Stimulated activated naive CD4-positive, alpha-beta T cell treated with Interleukin-2 at 50 U/mL for 16 hours (primary cell): ENCODE results near the gene HGFAC.
A peak's percentile ranks its signal among the peaks of the same experiment; 100 is the strongest.
"Not testable (repeated sequence)": the region's sequence is repeated elsewhere in the genome, so short reads cannot be mapped to it uniquely, and the experiment has no call there.

ENCODE experiments used
- DNase-seq: peaks from one replicate; lab custom pipeline; 2025; lab: John Stamatoyannopoulos, UW

The HGFAC gene

DNA sequence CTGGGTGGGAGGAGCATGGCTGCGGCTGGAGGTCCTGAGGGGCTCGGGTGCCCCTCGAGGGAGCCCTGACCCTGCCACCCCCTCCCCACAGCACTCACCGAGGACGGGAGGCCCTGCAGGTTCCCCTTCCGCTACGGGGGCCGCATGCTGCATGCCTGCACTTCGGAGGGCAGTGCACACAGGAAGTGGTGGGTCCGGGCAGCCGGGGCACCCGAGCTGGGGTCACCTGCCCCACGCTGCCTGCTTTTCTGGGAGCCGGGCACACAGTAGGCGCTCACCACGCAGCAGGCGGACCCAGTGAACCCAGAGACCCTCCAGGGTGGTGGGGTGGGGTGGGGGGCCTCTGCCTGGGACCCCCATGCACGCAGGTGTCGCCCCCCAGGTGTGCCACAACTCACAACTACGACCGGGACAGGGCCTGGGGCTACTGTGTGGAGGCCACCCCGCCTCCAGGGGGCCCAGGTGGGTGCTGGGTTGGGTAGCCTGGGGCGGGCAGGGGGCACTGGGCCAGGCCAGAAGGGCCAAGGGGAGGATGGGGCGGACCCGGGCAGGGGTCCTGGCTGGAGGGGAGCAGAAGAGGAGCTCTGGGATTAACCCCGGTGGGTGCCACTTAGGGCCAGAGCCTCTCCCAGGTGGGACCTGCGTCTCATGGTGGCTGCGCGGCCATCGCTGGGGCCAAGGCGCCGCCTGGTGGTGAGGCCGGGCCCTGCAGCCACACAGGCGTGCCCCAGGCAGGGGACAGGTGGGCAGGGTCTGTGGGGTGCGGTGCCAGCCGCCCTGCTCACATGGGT, 1.4 kb downstream of the HGFAC start:
- DNase-seq, result peak; percentile 28

DNA sequence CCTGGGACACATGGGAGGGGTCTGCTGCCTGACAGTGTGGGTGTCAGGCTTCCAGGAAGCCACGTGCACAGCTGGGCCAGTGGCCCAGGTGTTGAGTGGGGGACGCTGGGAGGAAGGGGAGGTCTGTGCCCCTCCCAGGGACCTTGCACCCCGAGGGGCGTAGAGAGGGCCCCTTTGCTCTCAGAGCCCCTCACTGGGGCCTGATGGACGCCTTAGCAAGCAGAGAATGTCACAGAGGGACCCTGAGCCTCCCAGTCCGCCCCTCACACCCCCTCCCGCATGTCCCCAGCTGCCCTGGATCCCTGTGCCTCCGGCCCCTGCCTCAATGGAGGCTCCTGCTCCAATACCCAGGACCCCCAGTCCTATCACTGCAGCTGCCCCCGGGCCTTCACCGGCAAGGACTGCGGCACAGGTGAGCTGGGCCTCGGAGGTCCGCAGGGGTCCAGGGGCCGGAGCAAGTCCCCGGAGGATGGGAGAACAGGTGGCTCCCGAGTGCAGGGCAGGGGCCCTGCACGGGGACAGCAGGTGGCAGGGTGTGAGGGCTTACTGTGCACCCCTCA, 2.1 kb downstream of the HGFAC start:
- DNase-seq, result no peak

DNA sequence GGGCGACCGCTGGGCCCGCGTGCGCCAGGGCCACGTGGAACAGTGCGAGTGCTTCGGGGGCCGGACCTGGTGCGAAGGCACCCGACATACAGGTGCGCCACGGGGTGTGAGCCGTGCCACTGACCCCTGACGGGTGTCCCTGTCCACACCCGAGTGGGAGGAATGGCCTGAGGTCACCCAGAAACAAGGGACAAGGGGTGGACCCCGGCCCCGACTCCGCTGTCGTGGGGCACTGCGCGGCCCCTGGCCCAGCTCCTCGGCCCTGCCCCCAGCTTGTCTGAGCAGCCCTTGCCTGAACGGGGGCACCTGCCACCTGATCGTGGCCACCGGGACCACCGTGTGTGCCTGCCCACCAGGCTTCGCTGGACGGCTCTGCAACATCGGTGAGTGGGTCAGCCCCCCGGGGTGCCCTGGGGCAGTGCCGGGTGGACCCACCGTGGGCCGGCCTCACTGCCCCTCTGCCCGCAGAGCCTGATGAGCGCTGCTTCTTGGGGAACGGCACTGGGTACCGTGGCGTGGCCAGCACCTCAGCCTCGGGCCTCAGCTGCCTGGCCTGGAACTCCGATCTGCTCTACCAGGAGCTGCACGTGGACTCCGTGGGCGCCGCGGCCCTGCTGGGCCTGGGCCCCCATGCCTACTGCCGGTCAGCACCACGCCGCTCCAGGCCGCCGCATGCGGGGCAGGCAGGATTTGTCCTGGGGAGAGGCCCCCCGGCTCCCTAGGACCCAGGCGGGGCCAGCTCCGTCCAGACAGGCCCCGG, 2.8 kb downstream of the HGFAC start:
- DNase-seq, result no peak

DNA sequence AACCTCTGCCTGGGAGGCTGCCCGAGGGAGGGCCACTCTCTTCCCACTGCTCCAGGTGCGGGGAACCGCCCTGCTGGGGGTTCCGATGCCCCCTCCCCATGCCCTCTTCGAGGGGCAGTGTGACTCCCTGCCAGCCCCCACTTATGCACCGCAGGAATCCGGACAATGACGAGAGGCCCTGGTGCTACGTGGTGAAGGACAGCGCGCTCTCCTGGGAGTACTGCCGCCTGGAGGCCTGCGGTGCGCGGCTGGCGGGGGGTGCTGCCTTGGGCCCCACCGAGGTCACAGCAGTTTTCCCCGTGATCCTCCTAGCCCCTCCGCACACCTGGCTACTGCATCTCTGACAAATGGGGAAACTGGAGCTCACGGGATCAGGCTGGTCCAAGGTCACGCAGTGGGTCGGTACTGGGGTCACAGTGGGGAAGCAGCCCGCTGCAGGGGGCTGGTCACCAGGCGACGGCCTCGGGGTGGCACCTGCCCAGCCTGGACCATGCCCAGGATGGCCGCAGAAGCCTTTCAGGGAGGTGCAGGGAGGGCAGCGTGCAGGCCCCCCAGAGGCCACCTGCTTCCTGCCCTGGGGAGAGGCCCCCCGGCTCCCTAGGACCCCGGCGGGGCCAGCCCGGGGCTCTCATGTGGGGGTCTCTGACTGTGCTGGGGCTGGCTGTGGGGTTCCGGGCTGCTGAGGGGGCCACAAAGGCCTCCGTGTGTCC, 3.5 kb downstream of the HGFAC start:
- DNase-seq, result no peak

DNA sequence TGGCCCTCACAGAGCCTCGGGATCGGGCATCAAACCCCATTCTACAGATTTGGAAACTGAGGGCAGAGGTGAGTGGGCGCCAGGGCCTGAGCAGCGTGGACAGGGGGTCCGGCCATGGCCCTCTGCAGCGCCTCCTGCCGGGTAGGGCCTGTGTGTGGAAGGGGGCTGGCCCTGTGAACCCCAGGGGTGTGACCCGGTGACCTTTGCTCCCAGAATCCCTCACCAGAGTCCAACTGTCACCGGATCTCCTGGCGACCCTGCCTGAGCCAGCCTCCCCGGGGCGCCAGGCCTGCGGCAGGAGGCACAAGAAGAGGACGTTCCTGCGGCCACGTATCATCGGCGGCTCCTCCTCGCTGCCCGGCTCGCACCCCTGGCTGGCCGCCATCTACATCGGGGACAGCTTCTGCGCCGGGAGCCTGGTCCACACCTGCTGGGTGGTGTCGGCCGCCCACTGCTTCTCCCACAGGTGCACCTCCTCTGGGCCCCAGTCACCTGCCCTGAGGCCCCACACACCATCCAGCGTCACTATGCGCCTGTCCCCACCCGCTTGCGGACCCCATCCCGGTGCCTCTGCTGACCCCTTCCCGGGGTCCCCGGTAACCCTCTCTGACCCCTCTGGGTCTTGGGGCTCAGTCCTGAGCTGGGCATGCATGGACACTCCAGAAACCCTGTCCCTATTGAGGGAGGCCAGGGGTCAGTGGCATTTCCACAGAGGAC, 4.2 kb downstream of the HGFAC start:
- no peak for DNase-seq

DNA sequence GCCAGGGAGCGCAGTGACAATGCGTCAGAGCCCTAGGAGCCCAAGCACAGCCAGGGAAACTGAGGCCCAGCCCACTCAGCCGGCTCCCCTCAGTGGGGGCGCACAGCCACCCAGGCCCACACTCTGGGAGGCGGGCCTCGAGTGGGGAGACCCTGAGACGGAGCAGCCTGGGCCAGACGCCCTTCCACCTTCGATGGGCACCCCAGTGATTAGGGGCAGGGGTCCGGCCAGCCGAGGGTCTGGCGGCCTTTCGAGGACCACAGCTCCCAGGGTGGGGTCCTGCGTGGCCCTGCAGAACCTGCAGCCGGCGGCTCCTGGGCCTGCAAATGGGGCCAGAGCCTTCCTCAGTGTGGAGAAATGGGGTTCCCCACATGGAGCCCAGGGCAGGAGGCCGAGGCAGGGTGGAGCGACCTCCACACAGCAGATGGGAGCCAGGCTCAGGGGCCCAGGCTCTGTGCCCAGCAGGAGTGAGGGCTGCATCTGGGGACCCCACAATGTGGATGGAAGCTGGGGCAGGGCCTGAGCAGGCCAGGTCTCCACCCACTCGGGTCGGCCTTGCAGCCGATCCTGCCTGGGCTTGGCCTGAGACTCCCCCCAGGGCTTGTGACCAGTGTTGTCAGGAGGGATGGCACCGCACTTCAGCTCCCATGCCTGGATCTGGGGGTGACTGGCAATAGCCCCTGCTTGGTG, 5.0 kb downstream of the HGFAC start:
- no peak for DNase-seq

DNA sequence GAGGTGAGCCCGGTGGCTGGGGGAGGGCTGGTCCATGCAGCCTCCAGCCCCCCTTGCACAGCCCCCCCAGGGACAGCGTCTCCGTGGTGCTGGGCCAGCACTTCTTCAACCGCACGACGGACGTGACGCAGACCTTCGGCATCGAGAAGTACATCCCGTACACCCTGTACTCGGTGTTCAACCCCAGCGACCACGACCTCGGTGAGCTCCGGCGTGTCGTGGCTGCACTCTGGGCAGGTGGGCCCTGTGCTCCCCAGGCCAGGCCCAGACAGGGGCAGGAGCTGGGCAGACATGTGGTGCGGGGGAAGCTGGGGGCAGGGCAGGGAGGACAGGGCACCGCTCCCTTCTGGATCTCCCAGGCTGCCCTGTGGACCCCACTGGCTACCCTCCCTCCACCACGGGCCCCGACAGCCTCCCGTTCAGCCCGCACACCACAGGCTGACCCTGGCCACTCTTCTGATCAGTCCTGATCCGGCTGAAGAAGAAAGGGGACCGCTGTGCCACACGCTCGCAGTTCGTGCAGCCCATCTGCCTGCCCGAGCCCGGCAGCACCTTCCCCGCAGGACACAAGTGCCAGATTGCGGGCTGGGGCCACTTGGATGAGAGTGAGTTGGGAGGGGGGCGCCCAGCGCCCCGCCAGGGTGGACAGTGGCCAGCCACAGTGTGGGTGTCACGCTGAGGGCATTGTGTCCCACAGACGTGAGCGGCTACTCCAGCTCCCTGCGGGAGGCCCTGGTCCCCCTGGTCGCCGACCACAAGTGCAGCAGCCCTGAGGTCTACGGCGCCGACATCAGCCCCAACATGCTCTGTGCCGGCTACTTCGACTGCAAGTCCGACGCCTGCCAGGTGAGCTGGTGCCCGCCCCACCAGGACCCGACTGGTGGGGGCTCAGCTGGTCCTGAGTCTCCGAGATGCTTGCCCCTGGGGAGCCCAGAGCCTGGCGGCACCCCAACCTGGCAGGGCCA, 5.9 kb downstream of the HGFAC start:
- no peak for DNase-seq

DNA sequence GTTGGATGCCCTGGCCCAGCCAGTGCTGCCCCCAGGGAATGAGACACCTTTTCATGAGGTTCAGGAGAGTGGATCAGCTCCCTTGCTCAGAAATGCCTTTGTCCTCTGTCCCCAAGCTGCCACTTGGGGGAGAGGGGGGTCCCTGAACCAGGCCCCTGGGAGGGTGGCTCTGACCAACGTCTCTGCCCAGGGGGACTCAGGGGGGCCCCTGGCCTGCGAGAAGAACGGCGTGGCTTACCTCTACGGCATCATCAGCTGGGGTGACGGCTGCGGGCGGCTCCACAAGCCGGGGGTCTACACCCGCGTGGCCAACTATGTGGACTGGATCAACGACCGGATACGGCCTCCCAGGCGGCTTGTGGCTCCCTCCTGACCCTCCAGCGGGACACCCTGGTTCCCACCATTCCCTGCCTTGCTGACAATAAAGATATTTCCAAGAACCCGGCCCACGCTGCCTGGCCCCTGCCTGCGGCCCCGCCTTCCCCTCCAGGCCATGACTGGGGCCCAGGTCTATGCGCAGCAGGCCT, 7.3 kb downstream of the HGFAC start:
- no peak for DNase-seq

DNA sequence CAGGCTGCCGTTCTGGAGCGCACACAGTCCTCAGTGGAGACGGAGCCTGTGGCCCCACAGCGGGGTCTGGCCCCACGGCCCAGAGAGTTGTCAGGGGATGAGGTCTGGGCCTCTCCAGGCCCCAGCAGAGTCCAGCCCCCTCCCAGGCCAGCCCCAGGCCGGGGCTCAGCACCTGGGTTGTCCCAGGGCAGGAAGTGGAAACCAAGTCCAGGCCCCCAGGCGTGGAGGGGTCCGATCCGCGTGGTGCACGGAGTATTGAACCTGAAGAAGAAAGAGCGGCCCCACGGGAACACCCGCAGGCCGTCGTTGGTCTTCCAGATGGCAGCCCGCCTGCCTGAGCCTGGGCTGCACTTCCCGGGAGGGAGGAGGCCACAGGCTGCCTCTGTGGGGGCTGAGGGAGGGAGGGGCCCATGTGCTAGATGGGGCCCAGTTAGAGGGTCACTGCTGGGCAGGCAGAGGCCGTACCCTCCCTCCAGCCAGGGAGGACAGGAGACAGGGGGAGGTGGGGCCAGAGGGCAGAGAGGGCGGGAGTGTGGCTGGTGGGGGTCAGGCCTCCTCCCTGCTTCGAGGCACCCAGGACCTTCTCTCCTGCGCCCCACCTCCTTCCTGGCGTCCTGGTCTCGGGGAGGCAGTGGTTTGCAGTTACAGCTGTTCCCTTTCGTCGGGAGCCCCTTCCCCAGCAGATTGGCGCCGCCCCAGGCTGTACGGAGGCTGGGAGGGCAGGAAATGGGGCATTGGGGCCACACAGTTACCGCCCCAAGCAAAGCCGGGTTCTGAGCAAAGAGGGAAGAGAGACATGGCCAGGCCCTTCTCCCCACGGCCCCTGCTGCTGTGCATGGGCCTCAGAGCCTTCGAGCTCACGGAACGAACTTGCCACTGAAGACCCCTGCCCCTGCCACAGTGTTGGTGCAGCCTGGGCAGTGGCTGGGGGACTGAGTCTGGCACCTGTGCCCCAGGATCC, 8.1 kb downstream of the HGFAC start:
- no peak for DNase-seq

DNA sequence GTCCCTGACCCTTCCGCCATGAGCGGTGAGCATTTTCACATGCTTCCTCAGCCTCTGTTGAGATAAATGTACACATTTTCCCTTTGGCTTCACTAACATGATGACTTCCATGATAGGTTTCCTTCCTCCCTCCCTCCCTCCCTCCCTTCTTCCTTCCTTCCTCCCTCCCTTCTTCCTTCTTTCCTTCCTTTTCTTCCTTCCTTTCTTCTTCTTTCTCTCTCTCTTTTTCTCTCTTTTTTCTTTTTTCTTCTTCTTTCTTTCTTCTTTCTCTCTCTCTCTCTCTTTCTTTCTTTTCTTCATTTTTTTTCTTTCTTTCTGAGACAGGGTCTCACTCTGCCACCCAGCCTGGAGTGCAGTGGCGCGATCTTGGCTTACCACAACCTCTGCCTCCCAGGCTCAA, 8.9 kb downstream of the HGFAC start:
- no peak for DNase-seq

DNA sequence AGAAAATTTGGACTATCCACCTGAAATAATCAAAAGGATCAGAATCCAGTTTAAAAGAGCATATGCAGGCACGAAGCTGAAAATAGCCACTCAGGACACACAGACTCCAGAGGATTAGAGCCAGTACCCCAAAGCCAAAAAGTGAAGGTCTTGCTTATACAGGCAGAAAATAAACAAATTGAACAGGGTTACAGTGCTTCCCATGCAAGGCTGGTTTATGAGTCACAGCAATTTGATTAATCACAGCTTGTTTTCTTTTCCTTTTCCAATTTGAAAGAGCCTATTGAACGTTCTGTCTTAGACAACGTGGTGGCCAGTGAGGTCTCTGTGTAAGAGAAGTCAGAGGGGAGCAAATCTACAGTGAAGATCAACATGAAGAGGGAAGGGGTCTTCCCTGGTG, 10.2 kb downstream of the HGFAC start:
- DNase-seq, result no peak

DNA sequence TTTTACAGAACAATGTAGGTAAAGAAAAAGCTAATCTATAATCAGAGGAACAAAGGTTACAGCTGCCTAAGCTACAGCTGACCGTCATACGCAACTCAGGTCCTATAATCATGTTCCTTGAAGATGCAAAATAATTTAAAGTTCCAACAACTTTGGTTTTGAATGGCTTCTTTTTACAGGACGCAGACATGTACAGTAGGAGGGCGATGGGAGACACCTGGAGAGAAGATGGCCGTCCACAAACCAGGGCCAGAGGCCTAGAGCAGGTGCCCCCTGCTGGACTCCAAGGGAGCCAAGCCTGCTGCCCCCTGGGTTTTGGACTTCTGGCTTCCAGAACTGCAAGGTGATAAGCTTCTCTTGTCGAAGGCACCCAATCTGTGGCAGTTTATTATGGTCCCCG, 10.6 kb downstream of the HGFAC start:
- DNase-seq, result no peak

DNA sequence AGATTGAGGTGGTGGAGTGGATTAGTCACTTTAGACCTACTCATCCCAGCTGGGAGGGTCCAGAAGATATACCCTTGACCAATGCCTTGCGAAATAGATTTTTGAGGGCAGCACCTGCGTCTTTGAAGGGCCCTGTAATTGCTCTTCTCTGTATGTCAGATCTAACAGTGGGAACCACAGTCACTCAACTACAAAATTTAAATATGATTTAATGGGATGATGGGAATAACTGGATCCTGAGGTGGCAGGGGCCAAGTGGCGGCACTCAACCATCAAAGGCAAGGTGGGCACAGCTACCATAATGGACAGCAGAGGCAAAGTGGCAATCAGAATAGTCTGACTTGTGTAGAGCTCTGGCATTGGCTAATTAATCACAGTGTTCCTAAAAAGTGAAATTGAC, 13.8 kb downstream of the HGFAC start:
- DNase-seq, result not testable (repeated sequence)

DNA sequence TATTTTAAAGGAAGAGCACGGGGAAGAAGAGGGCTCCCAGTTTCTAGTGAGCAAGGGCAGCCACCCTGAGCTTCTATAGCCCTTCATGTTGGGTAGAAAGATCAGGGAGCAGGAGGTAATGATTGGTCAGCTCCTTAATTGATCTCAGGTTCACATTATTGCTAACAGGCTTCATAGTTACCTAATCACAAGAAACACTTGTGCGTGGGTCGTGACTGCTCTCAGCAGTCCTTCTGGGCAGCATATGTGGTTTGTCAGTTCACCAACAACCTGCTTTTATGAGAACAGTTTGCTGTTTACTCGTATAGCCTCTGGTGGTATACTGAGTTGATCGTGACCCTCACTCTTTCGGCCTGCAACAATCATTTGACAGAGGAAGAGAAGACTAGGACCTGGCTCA, 16.6 kb downstream of the HGFAC start:
- DNase-seq, result no peak

DNA sequence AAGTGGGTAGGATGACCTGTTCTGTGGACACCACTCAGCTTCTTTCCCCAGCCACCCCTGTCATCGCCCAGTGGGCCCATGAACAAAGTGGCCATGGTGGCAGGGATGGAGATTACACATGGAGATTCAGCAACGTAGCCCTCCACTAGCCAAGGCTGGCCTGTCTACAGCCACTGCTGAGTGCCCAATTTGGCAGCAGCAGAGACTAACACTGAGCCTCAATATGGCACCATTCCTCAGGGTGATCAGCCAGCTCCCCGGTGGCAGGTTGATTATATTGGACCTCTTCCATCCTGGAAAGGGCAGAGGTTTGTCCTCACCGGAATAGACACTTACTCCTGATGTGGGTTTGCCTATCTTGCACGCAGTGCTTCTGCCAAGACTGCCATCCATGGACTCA, 17.4 kb downstream of the HGFAC start:
- DNase-seq, result not testable (repeated sequence)

DNA sequence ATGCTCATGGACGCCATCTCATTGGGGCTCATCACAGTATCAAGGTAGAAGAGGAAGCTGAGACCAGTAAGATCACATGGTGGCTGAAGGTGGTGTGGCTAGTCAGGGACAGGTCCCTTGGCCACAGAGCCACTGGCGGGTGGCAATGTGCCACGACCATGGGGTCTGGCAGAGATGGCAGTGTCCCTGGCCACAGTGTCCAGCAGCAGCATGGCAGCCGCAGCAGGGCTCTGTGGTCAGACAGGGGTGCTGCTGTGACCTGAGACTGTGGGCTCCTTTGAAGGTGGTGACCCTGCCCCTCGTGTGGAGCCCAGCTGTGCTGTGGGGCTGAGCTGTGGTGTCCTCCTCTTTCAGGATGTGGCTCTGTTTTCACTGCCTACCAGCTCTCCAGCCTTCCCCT, 19.2 kb downstream of the HGFAC start:
- no peak for DNase-seq

DNA sequence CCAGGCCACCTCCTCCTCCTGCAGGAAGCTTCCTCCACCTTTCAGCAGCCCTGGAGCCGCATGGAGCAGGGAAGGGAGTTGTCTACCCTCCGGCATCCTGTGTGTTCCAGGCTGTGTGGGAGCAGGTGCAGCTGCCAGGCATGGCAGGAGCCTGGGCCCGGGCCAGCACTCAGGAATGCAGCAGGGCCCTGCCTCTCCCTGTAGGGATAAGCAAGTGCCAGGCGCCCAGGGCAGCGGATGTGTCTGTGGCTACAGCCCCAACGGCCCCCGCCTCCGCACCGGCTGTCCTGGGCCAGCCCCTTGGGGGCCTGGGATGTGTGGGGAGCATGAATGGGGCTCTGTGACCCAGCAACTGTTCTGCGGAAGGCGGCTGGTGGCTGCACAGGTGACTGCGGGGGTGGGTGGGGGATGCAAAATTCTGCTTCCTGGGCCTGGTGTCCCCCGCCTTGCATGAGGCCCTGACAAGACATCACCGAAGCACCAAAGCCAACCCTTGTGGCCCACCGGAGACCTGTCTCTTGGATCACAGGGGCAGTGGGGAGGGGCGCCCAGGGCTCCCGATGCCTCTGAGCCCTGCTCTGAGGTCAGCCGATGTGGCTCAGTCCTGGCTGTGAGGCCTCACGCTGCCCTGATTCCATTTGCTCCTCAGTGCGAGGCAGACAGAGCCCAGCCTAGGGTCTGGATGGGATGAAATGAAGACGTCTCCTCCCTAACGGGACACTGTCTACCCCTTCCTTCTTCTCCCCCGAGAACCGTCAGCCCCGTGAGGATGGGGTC, 19.9 kb downstream of the HGFAC start:
- DNase-seq, result no peak

DNA sequence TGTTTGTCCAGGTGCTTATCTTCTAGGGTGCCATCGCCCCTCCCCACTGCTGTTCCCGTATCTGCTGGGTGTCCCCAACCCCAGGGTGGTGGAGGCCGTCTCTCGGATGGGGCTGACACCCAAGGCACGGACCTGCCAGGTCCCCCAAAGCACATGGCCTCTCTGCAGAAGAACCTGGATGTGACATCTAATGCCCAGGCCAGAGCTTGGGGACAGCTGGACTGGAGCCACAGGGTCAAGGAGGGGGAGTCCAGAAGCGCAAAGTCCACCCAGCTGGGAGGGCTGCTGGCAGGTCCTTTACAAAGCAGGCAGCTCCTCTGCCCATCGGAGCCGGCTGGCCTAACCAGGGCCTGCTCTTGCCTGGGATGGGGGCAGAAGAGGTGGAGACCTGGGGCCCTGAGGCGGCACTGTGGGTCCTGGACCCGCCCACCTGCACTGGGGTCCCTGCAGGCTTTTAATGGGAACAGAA, 20.6 kb downstream of the HGFAC start:
- no peak for DNase-seq
